ENCODE measurements around the gene EID2.

Gene EID2

DNA sequence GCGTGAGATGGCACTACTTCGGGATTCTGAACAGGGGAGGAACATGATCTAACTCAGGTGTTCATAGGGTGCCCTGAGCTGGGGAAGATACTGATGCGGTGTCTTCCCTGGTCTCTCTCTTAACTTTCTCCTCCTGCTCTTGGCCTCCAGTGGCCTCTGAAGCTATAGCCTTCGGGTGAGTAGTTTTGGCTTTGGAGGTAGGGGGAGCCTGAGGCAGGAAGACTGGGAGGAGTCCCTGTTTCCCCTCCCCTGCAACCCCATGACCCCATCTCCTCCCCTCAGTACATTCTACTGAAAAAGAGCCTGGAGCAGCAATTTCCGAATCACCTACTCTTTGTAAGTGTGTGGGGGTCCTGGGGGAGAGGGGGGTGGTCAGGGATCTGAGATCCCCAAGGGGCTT lies 21.5 kb downstream of the EID2 start:
- TF ChIP-seq SUZ12 (IDR thresholded peaks at IDR 0.05; ENCODE audit: extremely low read depth, insufficient read depth, insufficient read length) (no peak), ZNF274 (IDR thresholded peaks at IDR 0.05; ENCODE audit: low read depth, low read length) (no peak), YY1 (IDR thresholded peaks at IDR 0.05; ENCODE audit: insufficient read depth, insufficient read length) (no peak)
- no peaks in the 10 kb centered on the region for H3K36me3 ChIP-seq (ENCODE audit: insufficient read depth, insufficient read length, low read length)
- peak overlapping the region; percentile 61 for H3K9ac ChIP-seq (ENCODE audit: insufficient read length, low read depth)
- H3K4me3 ChIP-seq (ENCODE audit: insufficient read length, low read depth): peak overlapping the region; percentile 23
- no peaks in the 10 kb centered on the region for H3K4me1 ChIP-seq (ENCODE audit: insufficient read depth, insufficient read length)
- peaks cover 23% of the 10 kb centered on the region for H3K27me3 ChIP-seq (ENCODE audit: insufficient read depth, insufficient read length)
- DNase-seq (ENCODE audit: low read depth, low spot score): no peak
- H3K9me3 ChIP-seq (ENCODE audit: insufficient read depth, low read length): no peaks in the 10 kb centered on the region

- Histone ChIP-seq H3K27me3 (ENCODE audit: insufficient read depth, insufficient read length) (peaks cover 28% of the 10 kb centered on the region), H3K4me3 (ENCODE audit: insufficient read length, low read depth) (no peak overlapping the region), H3K4me1 (ENCODE audit: insufficient read depth, insufficient read length) (no peaks in the 10 kb centered on the region), H3K9ac (ENCODE audit: insufficient read length, low read depth) (no peak overlapping the region), H3K9me3 (ENCODE audit: insufficient read depth, low read length) (no peaks in the 10 kb centered on the region), H3K36me3 (ENCODE audit: insufficient read depth, insufficient read length, low read length) (no peaks in the 10 kb centered on the region)
- TF ChIP-seq SUZ12 (IDR thresholded peaks at IDR 0.05; ENCODE audit: extremely low read depth, insufficient read depth, insufficient read length) (no peak), YY1 (IDR thresholded peaks at IDR 0.05; ENCODE audit: insufficient read depth, insufficient read length) (no peak), ZNF274 (IDR thresholded peaks at IDR 0.05; ENCODE audit: low read depth, low read length) (no peak)
- DNase-seq (ENCODE audit: low read depth, low spot score): no peak
Measured at GRCh38 chr19:39517432-39517831, 22.5 kb downstream of the EID2 start.

- TF ChIP-seq YY1 (IDR thresholded peaks at IDR 0.05; ENCODE audit: insufficient read depth, insufficient read length): no peak
- no peak for TF ChIP-seq ZNF274 (IDR thresholded peaks at IDR 0.05; ENCODE audit: low read depth, low read length)
- TF ChIP-seq SUZ12 (IDR thresholded peaks at IDR 0.05; ENCODE audit: extremely low read depth, insufficient read depth, insufficient read length): no peak
- Histone ChIP-seq H3K9me3 (ENCODE audit: insufficient read depth, low read length) (no peaks in the 10 kb centered on the region), H3K9ac (ENCODE audit: insufficient read length, low read depth) (peak overlapping the region; percentile 87), H3K36me3 (ENCODE audit: insufficient read depth, insufficient read length, low read length) (no peaks in the 10 kb centered on the region), H3K4me1 (ENCODE audit: insufficient read depth, insufficient read length) (no peaks in the 10 kb centered on the region), H3K4me3 (ENCODE audit: insufficient read length, low read depth) (peak overlapping the region; percentile 75), H3K27me3 (ENCODE audit: insufficient read depth, insufficient read length) (peaks cover 28% of the 10 kb centered on the region)
- DNase-seq (ENCODE audit: low read depth, low spot score): no peak
Measured at GRCh38 chr19:39516270-39516669, 23.7 kb downstream of the EID2 start.

DNA sequence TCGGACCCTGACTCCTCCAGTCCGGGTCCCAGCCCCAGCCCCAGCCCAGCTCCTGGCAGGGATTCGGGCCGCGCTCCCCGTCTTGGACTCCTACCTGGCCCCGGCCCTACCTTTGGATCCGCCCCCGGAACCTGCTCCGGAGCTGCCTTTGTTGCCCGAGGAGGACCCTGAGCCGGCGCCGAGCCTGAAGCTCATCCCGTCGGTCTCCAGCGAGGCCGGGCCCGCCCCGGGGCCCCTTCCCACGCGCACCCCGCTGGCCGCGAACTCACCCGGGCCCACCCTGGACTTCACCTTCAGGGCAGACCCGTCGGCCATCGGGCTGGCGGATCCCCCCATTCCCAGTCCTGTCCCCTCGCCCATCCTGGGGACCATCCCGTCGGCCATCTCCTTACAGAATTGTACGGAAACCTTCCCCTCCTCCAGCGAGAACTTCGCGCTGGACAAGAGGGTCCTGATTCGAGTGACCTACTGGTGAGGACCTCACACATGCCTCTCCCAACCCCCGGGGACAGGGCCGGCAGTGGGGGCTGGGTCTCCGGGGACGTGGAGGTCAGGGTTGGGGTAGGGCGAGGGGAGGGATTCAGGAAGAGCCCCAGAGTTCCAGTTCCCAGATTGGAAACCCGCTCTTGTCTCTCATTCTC lies 24.3 kb downstream of the EID2 start:
- Histone ChIP-seq H3K9me3 (ENCODE audit: insufficient read depth, low read length) (no peaks in the 10 kb centered on the region), H3K36me3 (ENCODE audit: insufficient read depth, insufficient read length, low read length) (no peaks in the 10 kb centered on the region), H3K4me3 (ENCODE audit: insufficient read length, low read depth) (peak overlapping the region; percentile 75), H3K9ac (ENCODE audit: insufficient read length, low read depth) (peak overlapping the region; percentile 87), H3K4me1 (ENCODE audit: insufficient read depth, insufficient read length) (no peaks in the 10 kb centered on the region), H3K27me3 (ENCODE audit: insufficient read depth, insufficient read length) (peaks cover 28% of the 10 kb centered on the region)
- no peak for DNase-seq (ENCODE audit: low read depth, low spot score)
- TF ChIP-seq YY1 (IDR thresholded peaks at IDR 0.05; ENCODE audit: insufficient read depth, insufficient read length) (no peak), ZNF274 (IDR thresholded peaks at IDR 0.05; ENCODE audit: low read depth, low read length) (no peak), SUZ12 (IDR thresholded peaks at IDR 0.05; ENCODE audit: extremely low read depth, insufficient read depth, insufficient read length) (no peak)

- TF ChIP-seq ZNF274 (IDR thresholded peaks at IDR 0.05; ENCODE audit: low read depth, low read length) (no peak), YY1 (IDR thresholded peaks at IDR 0.05; ENCODE audit: insufficient read depth, insufficient read length) (no peak)
- peak within 1 kb of the TSS; percentile 75 for H3K4me3 ChIP-seq (ENCODE audit: insufficient read length, low read depth)
- DNase-seq (ENCODE audit: low read depth, low spot score): no peak
- peak within 1 kb of the TSS; percentile 87 for H3K9ac ChIP-seq (ENCODE audit: insufficient read length, low read depth)
- H3K4me1 ChIP-seq (ENCODE audit: insufficient read depth, insufficient read length): no peaks in the 10 kb centered on the region
- peaks cover 28% of the 10 kb centered on the region for H3K27me3 ChIP-seq (ENCODE audit: insufficient read depth, insufficient read length)
- no peaks in the 10 kb centered on the region for H3K9me3 ChIP-seq (ENCODE audit: insufficient read depth, low read length)
- no peaks in the 10 kb centered on the region for H3K36me3 ChIP-seq (ENCODE audit: insufficient read depth, insufficient read length, low read length)
Measured at GRCh38 chr19:39514840-39515550, 25.0 kb downstream of the EID2 start, which contains the start of gene SELENOV. TSS of gene SELENOV (plus strand) at chr19:39515139. CDS start at chr19:39515213, 74 bp downstream.

DNA sequence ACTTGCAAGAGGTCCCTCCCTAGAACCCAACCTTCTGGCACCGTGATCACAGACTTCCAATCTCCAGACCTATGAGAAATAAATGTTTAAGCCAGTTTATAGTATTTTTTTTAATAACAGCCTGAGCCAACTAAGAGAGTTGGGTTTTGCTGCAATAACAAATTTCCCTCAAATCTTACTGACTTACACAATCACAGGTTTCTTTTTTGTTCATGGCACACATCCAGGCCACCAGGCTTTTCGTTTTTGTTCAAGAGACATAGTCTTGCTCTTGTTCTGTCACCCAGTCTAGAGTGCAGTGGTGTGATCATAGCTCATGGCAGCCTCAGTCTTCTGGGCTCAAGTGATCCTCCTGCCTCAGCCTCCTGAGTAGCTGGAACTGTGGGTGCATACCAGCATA lies 27.0 kb downstream of the EID2 start:
- Histone ChIP-seq H3K4me1 (ENCODE audit: insufficient read depth, insufficient read length) (no peaks in the 10 kb centered on the region), H3K36me3 (ENCODE audit: insufficient read depth, insufficient read length, low read length) (no peaks in the 10 kb centered on the region), H3K9ac (ENCODE audit: insufficient read length, low read depth) (no peak overlapping the region), H3K9me3 (ENCODE audit: insufficient read depth, low read length) (no peaks in the 10 kb centered on the region), H3K4me3 (ENCODE audit: insufficient read length, low read depth) (no peak overlapping the region), H3K27me3 (ENCODE audit: insufficient read depth, insufficient read length) (peaks cover 43% of the 10 kb centered on the region)
- no peak for TF ChIP-seq SUZ12 (IDR thresholded peaks at IDR 0.05; ENCODE audit: extremely low read depth, insufficient read depth, insufficient read length)
- no peak for TF ChIP-seq YY1 (IDR thresholded peaks at IDR 0.05; ENCODE audit: insufficient read depth, insufficient read length)
- TF ChIP-seq ZNF274 (IDR thresholded peaks at IDR 0.05; ENCODE audit: low read depth, low read length): no peak
- no peak for DNase-seq (ENCODE audit: low read depth, low spot score)

GRCh38 chr19:39509233-39509632 lies 30.7 kb downstream of the EID2 start:
- H3K4me1 ChIP-seq (ENCODE audit: insufficient read depth, insufficient read length): no peaks in the 10 kb centered on the region
- H3K9ac ChIP-seq (ENCODE audit: insufficient read length, low read depth): no peak overlapping the region
- H3K4me3 ChIP-seq (ENCODE audit: insufficient read length, low read depth): no peak overlapping the region
- H3K36me3 ChIP-seq (ENCODE audit: insufficient read depth, insufficient read length, low read length): no peaks in the 10 kb centered on the region
- peaks cover 5% of the 10 kb centered on the region; the same call in 1 of the 2 replicates for H3K9me3 ChIP-seq (ENCODE audit: insufficient read depth, low read length)
- TF ChIP-seq ZNF274 (IDR thresholded peaks at IDR 0.05; ENCODE audit: low read depth, low read length): no peak
- TF ChIP-seq YY1 (IDR thresholded peaks at IDR 0.05; ENCODE audit: insufficient read depth, insufficient read length): no peak
- no peak for TF ChIP-seq SUZ12 (IDR thresholded peaks at IDR 0.05; ENCODE audit: extremely low read depth, insufficient read depth, insufficient read length)
- peaks cover 60% of the 10 kb centered on the region for H3K27me3 ChIP-seq (ENCODE audit: insufficient read depth, insufficient read length)
- DNase-seq (ENCODE audit: low read depth, low spot score): no peak
